Skin of body (tissue), 2 donors: ENCODE results near the gene ZBTB17. TPM values are rescaled to one million over a fixed set of nuclear protein-coding genes. Genes with fewer than 3 reads are reported as not detected.

Experiments
- DNase-seq: peaks from one replicate; lab custom pipeline; 2025; lab: John Stamatoyannopoulos, UW
- total RNA-seq: library from RNA; depleted of rRNA; stranded (reverse); fragments of >200 nt; gene quantifications from one replicate; pipeline ENCODE4 v1.2.3, GENCODE V29; 2014

The ZBTB17 gene
- total RNA-seq, 1 donor from 2014 or later: 17.6 TPM

DNA sequence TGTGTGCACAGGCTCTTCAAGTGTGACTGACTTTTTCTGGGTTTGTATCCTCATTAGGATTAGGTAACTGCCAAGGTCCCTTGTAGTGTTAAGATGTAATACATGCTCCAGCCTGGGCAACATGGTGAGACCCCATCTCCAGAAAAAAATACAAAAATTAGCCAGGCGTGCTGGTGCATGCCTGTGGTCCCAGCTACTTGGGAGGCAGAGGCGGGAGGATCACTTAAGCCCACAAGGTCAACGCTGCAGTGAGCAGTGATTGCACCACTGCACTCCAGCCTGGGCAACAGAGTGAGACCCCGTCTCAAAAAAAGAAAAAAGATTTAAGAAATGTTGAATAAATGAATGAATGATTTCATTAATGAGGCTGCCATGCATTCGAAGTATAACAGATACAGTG is 15.1 kb downstream of the ZBTB17 start:
- no peak for DNase-seq

- DNase-seq: peak; percentile 52
Measured at GRCh38 chr1:15959827-15960446, 16.0 kb downstream of the ZBTB17 start.

GRCh38 chr1:15959424-15959823 is 16.5 kb downstream of the ZBTB17 start:
- no peak for DNase-seq

DNA sequence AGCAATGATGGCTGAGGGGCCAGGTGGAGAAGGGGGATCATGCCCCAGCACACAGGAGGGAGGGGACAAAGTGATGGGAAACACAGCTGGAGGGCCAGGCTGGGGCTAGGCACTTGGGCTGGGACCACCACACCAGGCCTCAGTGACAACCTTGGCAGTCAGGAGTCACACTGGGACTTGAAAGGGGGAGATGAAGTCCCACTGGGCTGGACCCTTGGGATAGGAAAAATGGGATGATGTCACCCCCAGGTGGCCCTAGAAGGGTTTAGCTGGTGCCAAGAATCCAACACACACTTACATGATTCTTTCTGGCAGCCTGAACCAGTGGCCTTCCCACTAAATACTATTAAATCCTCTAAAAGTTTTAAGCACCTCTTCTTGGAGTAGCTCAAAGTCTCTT is 17.1 kb downstream of the ZBTB17 start:
- no peak for DNase-seq

DNA sequence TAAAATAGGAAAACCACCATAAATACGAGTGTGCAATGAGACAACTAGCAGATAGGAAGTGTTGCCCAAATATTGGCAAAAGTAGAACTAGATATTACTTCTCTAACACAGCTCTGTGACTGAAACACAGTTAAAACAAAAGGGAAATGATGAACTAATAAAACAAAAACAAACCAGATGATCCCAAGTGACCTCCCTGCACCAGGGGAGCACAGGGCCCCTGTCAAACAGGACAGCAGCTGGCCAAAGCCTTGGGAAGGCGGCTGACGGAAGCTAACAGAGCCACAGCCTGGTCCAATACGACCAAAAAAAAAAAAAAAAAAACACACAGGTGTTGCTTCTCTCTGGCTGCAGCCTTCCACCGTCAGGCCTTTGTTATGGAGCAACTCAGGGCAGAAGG is 17.8 kb downstream of the ZBTB17 start:
- DNase-seq: no peak

DNA sequence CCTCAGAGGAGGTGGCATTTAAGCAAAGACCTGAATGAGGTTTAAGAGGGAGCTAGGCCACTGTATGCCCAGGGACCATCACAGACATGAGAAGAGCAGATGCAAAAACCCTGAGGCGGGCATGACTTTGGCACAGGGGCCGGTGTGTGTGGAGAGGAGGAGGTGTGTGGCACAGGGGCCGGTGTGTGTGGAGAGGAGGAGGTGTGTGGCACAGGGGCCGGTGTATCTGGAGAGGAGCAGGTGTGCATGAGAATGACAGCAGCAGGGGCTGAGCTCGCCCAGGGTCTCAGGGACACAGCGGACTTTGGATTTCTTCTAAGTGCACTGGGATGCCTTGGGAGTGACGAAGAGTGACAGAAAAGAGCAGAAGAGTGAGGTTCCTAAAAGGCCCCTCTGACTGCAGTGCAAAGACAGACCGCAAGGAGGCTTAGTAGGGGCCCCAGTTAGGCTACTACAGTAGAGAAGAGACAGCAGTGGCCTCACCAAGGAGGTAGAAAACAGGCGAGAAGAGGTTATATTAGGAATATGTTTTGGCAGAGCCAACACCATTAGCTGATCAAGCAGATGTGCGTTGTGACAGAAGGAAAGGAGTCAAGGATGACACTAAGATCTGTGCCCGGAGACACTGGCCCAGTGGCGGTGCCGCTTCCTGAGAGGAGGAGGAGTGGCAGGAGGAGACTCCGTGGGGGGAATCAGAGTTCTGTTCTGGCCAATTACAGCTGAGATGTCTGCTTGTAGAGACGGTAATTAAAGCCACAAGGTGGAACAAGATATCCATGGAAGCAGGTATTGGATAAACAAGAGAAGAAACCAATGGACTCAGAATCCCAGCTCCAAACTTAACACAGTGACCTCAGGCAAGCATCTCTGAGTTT is 18.4 kb downstream of the ZBTB17 start:
- DNase-seq: no peak

DNA sequence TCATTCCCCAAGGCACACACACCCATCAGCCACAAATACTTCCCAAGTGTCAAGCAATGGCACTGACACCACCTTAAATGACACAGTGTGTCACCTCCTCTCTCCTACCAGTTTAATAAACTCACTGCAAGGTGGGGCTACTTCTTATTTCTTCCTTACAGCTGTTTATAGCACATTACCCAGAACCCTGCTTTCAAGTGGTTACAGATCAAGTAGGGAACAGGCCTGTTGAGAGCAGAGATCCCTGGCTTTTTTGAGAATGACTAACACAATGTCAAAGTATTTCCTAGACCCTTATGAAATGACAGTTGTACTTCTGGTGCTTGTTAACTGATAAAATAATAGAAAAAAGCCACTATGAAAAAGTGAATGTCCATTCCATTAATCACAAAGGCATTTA is 19.8 kb downstream of the ZBTB17 start:
- no peak for DNase-seq

GRCh38 chr1:15955552-15955951 is 20.3 kb downstream of the ZBTB17 start:
- no peak for DNase-seq

GRCh38 chr1:15954316-15954715 is 21.6 kb downstream of the ZBTB17 start:
- DNase-seq: no peak

DNA sequence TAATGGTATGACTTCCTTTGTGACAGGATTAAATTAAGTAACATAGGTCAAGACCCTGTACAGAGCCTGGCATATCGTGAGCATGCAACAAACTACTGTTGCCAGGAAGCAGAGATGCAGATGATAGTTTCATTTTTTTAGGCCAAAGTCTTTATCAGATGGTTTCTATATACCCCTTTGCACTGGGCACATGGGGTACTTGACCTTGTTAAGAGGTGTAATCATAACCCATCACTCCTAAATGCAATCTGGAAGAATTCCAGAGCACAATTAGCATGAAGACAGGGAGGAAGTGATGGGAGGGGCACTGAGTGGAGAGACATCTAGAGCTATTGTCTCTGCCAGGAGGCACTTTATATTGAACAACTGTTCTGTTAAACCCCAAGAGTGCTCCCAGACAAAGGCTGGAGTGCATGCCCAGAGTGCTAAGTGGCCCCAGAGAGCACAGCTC is 22.1 kb downstream of the ZBTB17 start:
- DNase-seq: no peak

GRCh38 chr1:15953294-15953771 is 22.6 kb downstream of the ZBTB17 start:
- no peak for DNase-seq

GRCh38 chr1:15952317-15953258 is 23.3 kb downstream of the ZBTB17 start:
- no peak for DNase-seq

DNA sequence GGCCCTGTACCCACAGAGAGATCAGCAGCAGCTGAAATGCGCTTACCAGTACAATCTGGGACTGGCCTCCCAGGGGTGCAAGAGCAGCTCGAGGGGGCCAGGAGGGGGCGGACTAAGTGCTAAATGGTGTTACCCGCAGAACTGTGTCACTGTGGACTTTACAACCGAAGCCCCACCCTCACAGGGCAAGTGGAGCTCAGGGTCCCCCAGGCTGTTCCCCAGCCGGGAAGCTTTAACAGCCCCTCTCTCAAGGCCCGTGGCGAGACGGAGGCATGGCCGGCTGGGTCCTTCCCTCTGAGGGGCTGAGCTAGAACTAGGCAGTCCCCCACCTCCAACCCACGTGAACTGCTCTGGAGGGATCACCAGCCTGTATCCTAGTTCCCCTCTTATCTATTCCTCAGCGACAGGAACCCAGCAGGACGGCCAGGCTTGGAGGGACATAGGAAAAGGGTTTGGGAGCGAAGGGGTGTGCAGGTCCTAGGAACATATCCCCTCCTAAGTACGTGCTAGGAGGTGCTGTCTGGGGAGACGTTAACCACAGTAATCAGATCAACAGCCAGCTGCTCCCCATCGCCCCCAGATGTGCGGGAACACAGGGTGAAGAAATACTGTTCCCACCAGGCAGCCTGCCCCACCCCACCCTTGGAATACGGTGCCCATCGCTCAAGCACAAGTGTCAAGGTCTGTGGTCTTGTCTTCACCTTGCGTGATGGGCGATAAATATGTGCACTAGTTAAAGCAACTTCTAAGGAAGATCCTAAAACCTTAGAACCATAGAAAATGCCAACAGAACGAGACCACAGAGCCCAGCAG is 24.4 kb downstream of the ZBTB17 start:
- DNase-seq: no peak

- peak; percentile 64 for DNase-seq
Measured at GRCh38 chr1:15950763-15951295, 25.1 kb downstream of the ZBTB17 start.

- peak; percentile 25 for DNase-seq
Measured at GRCh38 chr1:15950302-15950701, 25.6 kb downstream of the ZBTB17 start.

DNA sequence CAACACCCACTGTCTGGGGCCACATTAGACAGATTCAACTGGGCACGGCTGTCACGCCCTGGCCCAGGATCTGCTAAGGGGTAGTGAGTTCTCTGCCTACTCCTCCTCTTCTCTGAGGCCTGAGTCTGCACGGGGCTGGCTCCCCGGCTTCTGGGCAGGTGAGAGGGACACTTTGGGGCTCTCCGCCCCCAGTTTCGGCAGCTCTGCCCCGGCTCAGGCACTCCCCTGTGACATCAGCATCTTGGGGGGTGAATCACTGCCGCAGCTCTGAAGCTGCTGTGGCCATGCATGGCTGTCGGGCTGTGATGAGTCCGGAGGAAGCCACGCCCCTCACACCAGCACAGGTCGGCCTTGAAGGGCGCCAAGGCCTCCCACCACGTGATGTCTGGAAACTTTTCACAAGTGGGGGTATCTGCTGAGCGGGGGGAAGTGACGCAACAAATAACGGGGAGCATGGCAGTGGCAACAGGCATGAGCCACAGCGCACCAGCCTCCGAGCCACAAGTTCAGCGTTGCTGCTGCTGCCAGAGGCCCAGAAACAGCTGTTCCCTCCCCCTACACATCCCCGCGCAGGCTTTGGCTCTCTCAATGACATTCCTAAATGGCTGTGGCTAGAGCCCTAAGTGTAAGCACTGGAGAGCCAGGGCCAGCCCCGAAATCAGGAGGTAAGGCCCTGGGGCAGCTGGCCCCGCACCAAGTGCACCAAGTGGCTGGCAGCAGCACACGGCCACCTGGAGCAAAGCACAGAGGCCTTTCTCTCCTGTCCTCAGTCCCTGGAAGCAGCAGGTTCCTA is 26.3 kb downstream of the ZBTB17 start:
- peak; percentile 76 for DNase-seq

DNA sequence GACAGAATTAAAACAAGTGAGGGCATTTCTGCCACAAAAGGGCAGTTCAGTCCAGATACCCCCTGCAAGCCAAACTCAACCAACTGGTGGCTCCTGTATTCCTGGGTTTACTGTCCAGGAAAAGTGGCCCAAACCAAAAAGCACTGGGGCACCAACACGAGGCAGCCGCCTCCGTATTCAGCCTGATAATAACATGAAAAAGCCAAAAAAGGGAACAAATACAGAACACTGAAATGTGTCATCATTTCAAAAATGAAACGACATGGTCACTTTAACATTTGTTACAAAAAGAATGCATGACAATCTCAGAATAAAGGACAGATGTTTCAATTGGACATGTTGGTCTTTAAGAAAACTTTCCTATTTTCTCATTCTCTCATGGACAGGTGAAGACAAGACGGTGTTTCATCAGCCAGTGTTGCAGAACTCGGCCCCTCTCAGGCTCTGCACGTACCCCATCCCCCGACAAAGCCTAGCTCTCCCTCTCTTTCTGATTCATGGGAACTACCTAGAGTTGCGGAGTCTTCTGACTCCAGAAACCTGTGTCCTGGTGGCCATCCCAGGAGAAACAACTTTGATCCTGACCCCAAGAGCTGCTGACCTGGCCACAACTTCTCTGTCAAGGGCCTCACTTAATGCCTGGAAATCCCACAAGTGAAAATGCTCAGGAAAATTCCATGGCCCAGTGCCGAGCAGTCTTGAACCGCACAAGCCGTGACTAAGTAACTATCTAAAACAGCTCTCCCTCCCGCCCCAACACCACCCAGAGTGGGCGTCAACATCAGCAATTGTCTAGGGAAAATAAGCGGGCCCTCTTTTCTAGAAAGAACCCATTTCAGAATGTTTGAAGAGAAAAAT is 27.1 kb downstream of the ZBTB17 start:
- peak; percentile 67 for DNase-seq

DNA sequence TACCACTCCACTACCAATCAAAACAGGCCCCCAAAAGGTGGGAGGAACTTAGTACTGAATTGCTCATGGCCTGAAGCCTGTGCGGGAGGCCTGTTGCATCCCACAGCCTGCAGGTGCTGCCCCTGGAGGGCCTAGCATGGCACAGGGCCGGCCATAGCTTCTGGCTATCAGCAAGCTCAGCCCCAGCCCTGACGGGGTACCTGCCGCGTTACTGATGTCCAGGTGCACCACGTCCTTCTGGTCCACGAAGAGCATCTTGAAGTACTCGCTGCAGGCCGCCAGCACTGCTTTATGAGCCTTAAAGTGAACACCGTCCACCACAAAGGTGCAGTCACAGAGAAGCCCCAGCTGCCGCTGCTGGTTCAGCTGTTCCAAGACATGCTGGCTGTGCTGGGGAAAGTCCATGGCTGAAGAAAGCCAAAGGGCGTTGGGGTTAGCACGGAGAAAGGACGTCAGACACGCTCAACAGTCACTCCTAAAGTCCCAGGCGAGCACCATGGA is 27.8 kb downstream of the ZBTB17 start:
- no peak for DNase-seq
